Endothelial cell (in vitro differentiated cells): ENCODE results near the gene PRPF6. TPM values are rescaled to one million over a fixed set of nuclear protein-coding genes. Genes with fewer than 3 reads are reported as not detected.

Source experiments
- DNase-seq: peaks from one replicate; pipeline ENCODE4 v3.0.0; 2021; ENCODE audit warnings: low spot score
- H3K27ac Mint-ChIP-seq: one replicate; pipeline ENCODE4 v1.8.0; 2021; ENCODE audit warnings: mixed read lengths, inconsistent platforms; ENCODE audit not compliant: unreplicated experiment
- H3K27me3 Mint-ChIP-seq: one replicate; pipeline ENCODE4 v1.8.0; 2021; ENCODE audit warnings: mild to moderate bottlenecking, moderate library complexity, mixed read lengths, inconsistent platforms; ENCODE audit not compliant: unreplicated experiment
- H3K36me3 Mint-ChIP-seq: one replicate; pipeline ENCODE4 v1.8.0; 2021; ENCODE audit warnings: mild to moderate bottlenecking, low read depth, mixed read lengths, inconsistent platforms; ENCODE audit not compliant: unreplicated experiment
- H3K4me1 Mint-ChIP-seq: one replicate; pipeline ENCODE4 v1.8.0; 2021; ENCODE audit warnings: mild to moderate bottlenecking, mixed read lengths, inconsistent platforms; ENCODE audit not compliant: unreplicated experiment
- H3K4me3 Mint-ChIP-seq: one replicate; pipeline ENCODE4 v1.8.0; 2021; ENCODE audit warnings: mild to moderate bottlenecking, mixed read lengths, inconsistent platforms; ENCODE audit not compliant: unreplicated experiment
- H3K9me3 Mint-ChIP-seq: one replicate; pipeline ENCODE4 v1.8.0; 2021; ENCODE audit warnings: mixed read lengths, inconsistent platforms; ENCODE audit not compliant: unreplicated experiment
- CTCF ChIP-seq: fragments of 200-600 bp; sonication (generic); IDR thresholded peaks from one replicate; pipeline ENCODE4 v1.5.0; 2021; ENCODE audit warnings: antibody characterized with exemption; ENCODE audit not compliant: unreplicated experiment
- total RNA-seq: library from RNA; stranded (reverse); fragmentation: NEBNext Ultra II Directional; extraction: Animal tissue kit (Norgen Biotek cat#: 25700); gene quantifications from one replicate; pipeline ENCODE4 v1.2.1, GENCODE V29; 2021; ENCODE audit not compliant: unreplicated experiment

The PRPF6 gene
- total RNA-seq, 1 donor from 2014 or later = 73.4 TPM

- H3K4me3 Mint-ChIP-seq = no peak overlapping the region
- H3K27ac Mint-ChIP-seq = no peak overlapping the region
- peaks cover 2% of the 10 kb centered on the region for H3K27me3 Mint-ChIP-seq
- no peak for DNase-seq
- H3K9me3 Mint-ChIP-seq = no peaks in the 10 kb centered on the region
- no peak for TF ChIP-seq CTCF
- H3K36me3 Mint-ChIP-seq = peaks cover 9% of the 10 kb centered on the region
- no peaks in the 10 kb centered on the region for H3K4me1 Mint-ChIP-seq
Measured at GRCh38 chr20:63962426-63963347, 18.2 kb upstream of the PRPF6 start.

DNA sequence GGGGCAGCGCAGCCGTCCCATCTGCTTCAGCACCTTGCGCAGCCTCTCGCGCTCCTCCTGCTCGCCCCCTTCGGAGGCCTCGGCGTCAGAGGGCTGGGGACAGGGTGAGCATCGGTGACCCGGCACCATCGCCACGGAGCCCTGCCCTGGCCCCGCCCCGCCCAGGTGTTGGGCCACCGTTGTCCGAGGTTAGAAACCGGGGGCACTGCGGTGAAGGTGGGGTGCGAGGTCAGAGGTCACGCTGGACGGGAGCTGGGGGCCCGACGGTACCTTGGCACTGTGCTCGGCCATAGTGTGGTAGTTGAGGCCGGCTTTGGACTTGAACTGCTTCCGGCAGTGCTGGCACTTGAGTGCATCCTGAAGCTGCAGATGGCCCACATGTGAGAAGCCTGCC, 17.6 kb upstream of the PRPF6 start:
- Mint-ChIP-seq H3K4me3 (no peak overlapping the region), H3K27me3 (peaks cover 2% of the 10 kb centered on the region), H3K36me3 (peaks cover 9% of the 10 kb centered on the region), H3K4me1 (no peaks in the 10 kb centered on the region), H3K9me3 (no peaks in the 10 kb centered on the region), H3K27ac (no peak overlapping the region)
- no peak for TF ChIP-seq CTCF
- DNase-seq = no peak

- DNase-seq = no peak
- no peak for TF ChIP-seq CTCF
- H3K27me3 Mint-ChIP-seq = peaks cover 2% of the 10 kb centered on the region
- H3K9me3 Mint-ChIP-seq = no peaks in the 10 kb centered on the region
- H3K4me3 Mint-ChIP-seq = no peak overlapping the region
- H3K27ac Mint-ChIP-seq = no peak overlapping the region
- peaks cover 9% of the 10 kb centered on the region for H3K36me3 Mint-ChIP-seq
- H3K4me1 Mint-ChIP-seq = peaks cover 1% of the 10 kb centered on the region
Measured at GRCh38 chr20:63963784-63964301, 17.1 kb upstream of the PRPF6 start.

DNA sequence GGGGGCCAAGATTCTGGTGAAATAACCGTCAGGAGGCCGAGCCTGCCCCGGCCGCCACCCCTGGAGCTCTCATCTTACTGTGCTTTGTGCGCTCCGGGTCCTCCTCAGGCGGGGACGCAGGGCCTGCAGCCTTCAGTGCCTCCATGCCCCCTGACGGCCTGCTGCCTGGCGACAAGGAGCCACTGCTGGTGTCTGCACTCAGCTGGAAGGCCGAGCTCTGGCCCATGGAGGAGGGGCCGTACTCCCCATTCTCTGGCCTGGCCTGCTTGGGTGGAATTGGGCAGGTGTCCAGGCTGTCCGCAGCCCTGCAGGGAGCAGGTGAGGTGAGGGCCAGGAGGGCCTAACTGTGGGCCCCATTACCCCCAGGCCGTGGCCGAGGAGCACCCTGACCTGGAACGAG, 16.5 kb upstream of the PRPF6 start:
- no peak for TF ChIP-seq CTCF
- Mint-ChIP-seq H3K9me3 (no peaks in the 10 kb centered on the region), H3K27me3 (peaks cover 2% of the 10 kb centered on the region), H3K27ac (no peak overlapping the region), H3K4me1 (peaks cover 3% of the 10 kb centered on the region), H3K36me3 (peaks cover 9% of the 10 kb centered on the region), H3K4me3 (no peak overlapping the region)
- no peak for DNase-seq
